Choroid plexus epithelial cell (primary cell): ENCODE measurements around the gene GBF1.

Experiments
- DNase-seq: peaks from one replicate; pipeline ENCODE4 v3.0.0-alpha.2; 2010; ENCODE audit warnings: low read depth
- H3K4me3 ChIP-seq: 2 replicates; pipeline ENCODE4 v1.5.1; 2011; ENCODE audit warnings: low read depth, mild to moderate bottlenecking, control low read depth, low read length, moderate library complexity
- CTCF ChIP-seq: conservative IDR thresholded peaks from 2 replicates; pipeline ENCODE4 v1.5.1; 2011; ENCODE audit warnings: low read depth, mild to moderate bottlenecking, control low read depth, inconsistent platforms, low read length, moderate library complexity

The GBF1 gene

GRCh38 chr10:102411341-102412255 lies 166.3 kb downstream of the GBF1 start:
- no peak for DNase-seq
- H3K4me3 ChIP-seq, result no peak overlapping the region
- TF ChIP-seq CTCF, result no peak

- no peak for TF ChIP-seq CTCF
- no peak overlapping the region for H3K4me3 ChIP-seq
- no peak for DNase-seq
Observed at GRCh38 chr10:102412293-102412692, 167.0 kb downstream of the GBF1 start.

GRCh38 chr10:102413053-102413705 lies 167.8 kb downstream of the GBF1 start:
- no peak for DNase-seq
- no peak for TF ChIP-seq CTCF
- H3K4me3 ChIP-seq, result no peak overlapping the region

- no peak overlapping the region for H3K4me3 ChIP-seq
- TF ChIP-seq CTCF, result no peak
- no peak for DNase-seq
Observed at GRCh38 chr10:102413806-102414561, 168.7 kb downstream of the GBF1 start.

- DNase-seq, result no peak
Observed at GRCh38 chr10:102414749-102415148, 169.4 kb downstream of the GBF1 start.

GRCh38 chr10:102416283-102416682 lies 171.0 kb downstream of the GBF1 start:
- H3K4me3 ChIP-seq, result no peak overlapping the region
- DNase-seq, result no peak
- TF ChIP-seq CTCF, result no peak

More at GRCh38 chr10:102414749-102415148, 169.4 kb downstream of the GBF1 start:
- no peak overlapping the region for H3K4me3 ChIP-seq
- no peak for TF ChIP-seq CTCF
